Psoas muscle (tissue), 8 donors: ENCODE measurements around the gene GALNTL6. TPM values are rescaled to one million over a fixed set of nuclear protein-coding genes. Genes with fewer than 3 reads are reported as not detected.

Source experiments
- ATAC-seq, 4 donors: fragments of 200-7000 bp; cut with Tn5 transposase; one replicate each; pipeline ENCODE4 v1.9.1; 2020; ENCODE audit warnings: moderate library complexity in 3 of 4, mild to moderate bottlenecking in 2 of 4
- DNase-seq, 2 donors: peaks; one replicate each; pipeline ENCODE4 v3.0.0-alpha.2; 2020
- H3K27ac ChIP-seq: fragments of 200-600 bp; one replicate; pipeline ENCODE4 v1.8.0; 2022
- H3K27me3 ChIP-seq, 3 donors: fragments of 200-600 bp in 1 of 3; one replicate each; pipeline versions ENCODE4 v1.6.1 to v1.8.0; 2013 to 2022; ENCODE audit warnings: low read length in 2 of 3, mild to moderate bottlenecking in 2 of 3, moderate library complexity in 1 of 3; ENCODE audit not compliant: insufficient read depth in 3 of 3
- H3K36me3 ChIP-seq, 2 donors: fragments of 200-600 bp in 1 of 2; one replicate each; pipeline versions ENCODE4 v1.6.1 to v1.8.0; 2013 to 2022; ENCODE audit warnings: low read depth in 1 of 2, mild to moderate bottlenecking in 1 of 2, moderate library complexity in 1 of 2; ENCODE audit not compliant: insufficient read depth in 1 of 2
- H3K4me1 ChIP-seq: fragments of 200-600 bp; one replicate; pipeline ENCODE4 v1.8.0; 2022
- H3K4me3 ChIP-seq: fragments of 200-600 bp; one replicate; pipeline ENCODE4 v1.8.0; 2022; ENCODE audit warnings: mild to moderate bottlenecking
- H3K9me3 ChIP-seq: fragments of 200-600 bp; one replicate; pipeline ENCODE4 v1.8.0; 2022
- CTCF ChIP-seq: fragments of 200-600 bp; IDR thresholded peaks from one replicate; pipeline ENCODE4 v1.8.0; 2022; ENCODE audit warnings: antibody characterized with exemption
- WGBS, 3 donors: extraction: QIAGEN DNeasy Blood & Tissue Kit; methylation state at CpG; one replicate each; pipeline versions ENCODE4 v1.1.6 to v1.1.7; 2013; 5-methylcytosine and 5-hydroxymethylcytosine counted together
- intact Hi-C, 2 donors: fragments of 100-400 bp; cut with DNase I; formaldehyde crosslinking; loops; one replicate each; pipeline versions ENCODE4 v1.11.0 to v1.14.2; 2022
- polyA plus RNA-seq, 3 donors: library from polyadenylated mRNA; stranded (reverse); fragments of 200-250 nt; gene quantifications; one replicate each; pipeline ENCODE4 v1.2.3, GENCODE V29; 2013
- total RNA-seq, 4 donors: library from RNA; stranded (reverse); fragmentation: NEBNext Ultra II Directional in 2 of 4; extraction: Animal tissue kit (Norgen Biotek cat#: 25700) in 2 of 4; gene quantifications; one replicate each; pipeline versions ENCODE4 v1.2.1 to v1.2.4, GENCODE V29; 2021 to 2023
- donor health status: healthy with polysubstance abuse.
- donor health status: DM: no; HTN: no; CAD: no; lungs with moderate emphysema.
- donor health status: Bipolar disorder and iron deficiency.
- donor health status: healthy.
- donor health status: DM: yes; HTN: yes; CAD: no.
- donor health status: DM: no; HTN: no; CAD: no.
- donor health status: DM: no; HTN: no; CAD: no.
- donor health status: DM: yes; HTN: yes; CAD: no.

Gene GALNTL6
- total and polyA plus RNA-seq, 7 donors: 0.01 to 0.91 (median 0.21) TPM; not detected in 3

GRCh38 chr4:172596206-172596605, 783.0 kb downstream of the GALNTL6 start:
- no peak overlapping the region for H3K27ac ChIP-seq
- H3K4me1 ChIP-seq: no peaks in the 10 kb centered on the region
- 33 to 47% (median 39%) methylated on average over 4 of the region's 4 CpGs for WGBS, 3 donors
- DNase-seq (no peak), ATAC-seq (no peak)
- no peaks in the 10 kb centered on the region for H3K27me3 ChIP-seq
- no peaks in the 10 kb centered on the region for H3K36me3 ChIP-seq
- TF ChIP-seq CTCF: no peak
- intact Hi-C loops: no loop called here
- H3K4me3 ChIP-seq: no peak overlapping the region
- no peaks in the 10 kb centered on the region for H3K9me3 ChIP-seq

- intact Hi-C loops: no loop called here
- DNase-seq (no peak), ATAC-seq (no peak)
- H3K4me3 ChIP-seq: no peak overlapping the region
- H3K36me3 ChIP-seq: no peaks in the 10 kb centered on the region
- H3K4me1 ChIP-seq: no peaks in the 10 kb centered on the region
- no peaks in the 10 kb centered on the region for H3K9me3 ChIP-seq
- no peak overlapping the region for H3K27ac ChIP-seq
- H3K27me3 ChIP-seq: no peaks in the 10 kb centered on the region
- WGBS, 3 donors: 72 to 75% (median 73%) methylated on average over 4 of the region's 4 CpGs
- no peak for TF ChIP-seq CTCF
Measured at GRCh38 chr4:172599554-172599953, 786.4 kb downstream of the GALNTL6 start.

- DNase-seq: no peak
- no peaks in the 10 kb centered on the region for H3K27me3 ChIP-seq
- H3K9me3 ChIP-seq: no peaks in the 10 kb centered on the region
- no peak overlapping the region for H3K4me3 ChIP-seq
- H3K36me3 ChIP-seq: no peaks in the 10 kb centered on the region
- TF ChIP-seq CTCF: no peak
- WGBS, 3 donors: 20 to 31% (median 27%) methylated on average over 2 of the region's 2 CpGs
- H3K27ac ChIP-seq: no peak overlapping the region
- no peaks in the 10 kb centered on the region for H3K4me1 ChIP-seq
- intact Hi-C loops: no loop called here
- no peak for ATAC-seq
Measured at GRCh38 chr4:172601195-172601594, 788.0 kb downstream of the GALNTL6 start.

- WGBS, 3 donors: 86 to 89% (median 89%) methylated on average over 5 of the region's 5 CpGs
- no peak for DNase-seq
- Histone ChIP-seq H3K36me3 (no peaks in the 10 kb centered on the region), H3K9me3 (no peaks in the 10 kb centered on the region), H3K27me3 (no peaks in the 10 kb centered on the region), H3K27ac (no peak overlapping the region), H3K4me3 (no peak overlapping the region), H3K4me1 (no peaks in the 10 kb centered on the region)
- TF ChIP-seq CTCF: no peak
- intact Hi-C loops: no loop called here
- ATAC-seq: no peak
Measured at GRCh38 chr4:172619218-172619617, 806.0 kb downstream of the GALNTL6 start.

GRCh38 chr4:172619798-172620197, 806.6 kb downstream of the GALNTL6 start:
- H3K27me3 ChIP-seq: no peaks in the 10 kb centered on the region
- no peak overlapping the region for H3K4me3 ChIP-seq
- DNase-seq (no peak), ATAC-seq (no peak)
- H3K36me3 ChIP-seq: no peaks in the 10 kb centered on the region
- H3K9me3 ChIP-seq: no peaks in the 10 kb centered on the region
- no peak overlapping the region for H3K27ac ChIP-seq
- no peak for TF ChIP-seq CTCF
- no peaks in the 10 kb centered on the region for H3K4me1 ChIP-seq
- intact Hi-C loops: no loop called here
- WGBS, 3 donors: 61 to 65% (median 62%) methylated on average over 2 of the region's 2 CpGs
